CD14-positive monocyte (primary cell): ENCODE data around the gene CCL15. TPM values are rescaled to one million over a fixed set of nuclear protein-coding genes. Genes with fewer than 3 reads are reported as not detected.

Source experiments
- DNase-seq, 3 donors: peaks; one replicate each; pipeline ENCODE4 v3.0.0-alpha.2; 2011 to 2022
- H2AFZ ChIP-seq: 2 replicates; pipeline ENCODE4 v1.6.0; 2012; ENCODE audit warnings: mild to moderate bottlenecking, low read depth, low read length, inconsistent platforms; ENCODE audit not compliant: insufficient read depth, poor library complexity, severe bottlenecking
- H3K27ac ChIP-seq, 2 donors: 1 replicate in 1 of 2; 2 replicates in 1 of 2; pipeline ENCODE4 v1.5.1; 2012 to 2013; ENCODE audit warnings: low read length in 2 of 2, control low read depth in 1 of 2, inconsistent platforms in 1 of 2, low read depth in 1 of 2, mild to moderate bottlenecking in 1 of 2
- H3K27me3 ChIP-seq, 2 donors: one replicate each; pipeline versions ENCODE4 v1.6.0 to v1.6.1; 2011 to 2013; ENCODE audit warnings: low read length in 2 of 2; ENCODE audit not compliant: control insufficient read depth in 2 of 2, insufficient read depth in 2 of 2
- H3K36me3 ChIP-seq, 2 donors: replicated peaks in 1 of 2; 1 replicate in 1 of 2; 2 replicates in 1 of 2; pipeline versions ENCODE4 v1.5.1 to v1.6.1; 2012 to 2013; ENCODE audit warnings: low read length in 2 of 2, control low read depth in 1 of 2, inconsistent platforms in 1 of 2, mild to moderate bottlenecking in 1 of 2; ENCODE audit not compliant: insufficient read depth in 2 of 2, control insufficient read depth in 1 of 2
- H3K4me1 ChIP-seq, 2 donors: 1 replicate in 1 of 2; 2 replicates in 1 of 2; pipeline versions ENCODE4 v1.5.1 to v1.6.1; 2012 to 2013; ENCODE audit warnings: low read length in 2 of 2, control low read depth in 1 of 2, inconsistent platforms in 1 of 2, mild to moderate bottlenecking in 1 of 2, moderate library complexity in 1 of 2; ENCODE audit not compliant: insufficient read depth in 2 of 2, control insufficient read depth in 1 of 2
- H3K4me2 ChIP-seq: replicated peaks from 2 replicates; pipeline ENCODE3; 2012; ENCODE audit warnings: low read length, moderate library complexity, mild to moderate bottlenecking; ENCODE audit not compliant: poor library complexity, severe bottlenecking; ENCODE audit errors: extremely low read depth
- H3K4me3 ChIP-seq, 3 experiments: fragments of 200-600 bp in 1 of 3; sonication (generic) in 1 of 3; replicated peaks in 1 of 3; 1 replicate in 2 of 3; 2 replicates in 1 of 3; pipeline ENCODE4 v1.5.1; 2011 to 2013; ENCODE audit warnings: low read length in 3 of 3, mild to moderate bottlenecking in 3 of 3, control low read depth in 2 of 3, low read depth in 2 of 3, inconsistent platforms in 1 of 3, moderate library complexity in 1 of 3
- H3K79me2 ChIP-seq: 2 replicates; pipeline ENCODE4 v1.6.0; 2012; ENCODE audit warnings: mild to moderate bottlenecking, control low read depth, inconsistent platforms, low read length, moderate library complexity; ENCODE audit not compliant: insufficient read depth
- H3K9ac ChIP-seq: 2 replicates; pipeline ENCODE4 v1.6.0; 2017; ENCODE audit warnings: low read length, mild to moderate bottlenecking; ENCODE audit not compliant: insufficient read depth, poor library complexity, severe bottlenecking
- H3K9me3 ChIP-seq, 2 donors: replicated peaks in 1 of 2; 1 replicate in 1 of 2; 2 replicates in 1 of 2; pipeline versions ENCODE4 v1.5.1 to v1.6.1; 2012 to 2013; ENCODE audit warnings: low read length in 2 of 2, control low read depth in 1 of 2; ENCODE audit not compliant: control insufficient read depth in 1 of 2, insufficient read depth in 1 of 2
- H4K20me1 ChIP-seq: 2 replicates; pipeline ENCODE4 v1.6.0; 2012; ENCODE audit warnings: mild to moderate bottlenecking, low read length, control low read depth, moderate library complexity; ENCODE audit not compliant: insufficient read depth
- H3K27ac Mint-ChIP-seq, 7 donors: one replicate each; pipeline ENCODE4 v1.8.0; 2020; ENCODE audit warnings: mild to moderate bottlenecking in 7 of 7, mixed read lengths in 7 of 7, moderate library complexity in 6 of 7, inconsistent platforms in 2 of 7
- H3K27me3 Mint-ChIP-seq, 3 donors: one replicate each; pipeline ENCODE4 v1.8.0; 2021 to 2022; ENCODE audit warnings: low read depth in 3 of 3, mild to moderate bottlenecking in 3 of 3, mixed read lengths in 3 of 3, moderate library complexity in 3 of 3, inconsistent platforms in 1 of 3
- H3K36me3 Mint-ChIP-seq, 2 donors: one replicate each; pipeline ENCODE4 v1.8.0; 2020; ENCODE audit warnings: mixed read lengths in 2 of 2, inconsistent platforms in 1 of 2, mild to moderate bottlenecking in 1 of 2
- H3K4me1 Mint-ChIP-seq: one replicate; pipeline ENCODE4 v1.8.0; 2020; ENCODE audit warnings: mild to moderate bottlenecking, mixed read lengths
- H3K4me3 Mint-ChIP-seq, 2 donors: one replicate each; pipeline ENCODE4 v1.8.0; 2020; ENCODE audit warnings: mild to moderate bottlenecking in 2 of 2, mixed read lengths in 2 of 2, moderate library complexity in 1 of 2
- H3K9me3 Mint-ChIP-seq, 7 donors: one replicate each; pipeline ENCODE4 v1.8.0; 2020 to 2022; ENCODE audit warnings: mixed read lengths in 7 of 7, mild to moderate bottlenecking in 6 of 7, moderate library complexity in 6 of 7, inconsistent platforms in 2 of 7
- WGBS: methylation state at CpG from one replicate; pipeline ENCODE4 v1.1.5; 2013; ENCODE audit warnings: missing lambda C conversion rate; ENCODE audit not compliant: insufficient coverage; 5-methylcytosine and 5-hydroxymethylcytosine counted together
- intact Hi-C, 2 donors: fragments of 100-400 bp; cut with micrococcal nuclease; formaldehyde crosslinking; loops; one replicate each; pipeline versions ENCODE4 v1.15.0 to v1.15.1; 2023
- polyA minus RNA-seq: library from RNA; depleted of rRNA, polyadenylated mRNA; stranded (reverse); fragments of >200 nt; gene quantifications from 2 replicates; pipeline ENCODE4 v1.2.3, GENCODE V29; 2012
- polyA plus RNA-seq, 3 donors: library from polyadenylated mRNA; depleted of rRNA in 1 of 3; unstranded in 2 of 3; stranded (reverse) in 1 of 3; fragments of 300-500 nt in 2 of 3; fragments of >200 nt in 1 of 3; fragmentation: Illumina TruSeq in 2 of 3; gene quantifications; 1 replicate in 2 of 3; 2 replicates in 1 of 3; pipeline ENCODE4 v1.2.3, GENCODE V29; 2012 to 2021
- total RNA-seq, 12 experiments: library from RNA in 1 of 12; stranded (reverse) in 1 of 12; fragments of 120-200 nt in 1 of 12; gene quantifications; one replicate each; pipeline ENCODE4 v1.2.4 and lab custom pipeline; 2013 to 2026; ENCODE audit warnings: mixed read lengths in 6 of 12, inconsistent platforms in 1 of 12
- TF ChIP-seq, protein P1 (sequence below): fragments of 200-600 bp; IDR thresholded peaks from one replicate; pipeline ENCODE4 v1.8.0; 2022; ENCODE audit warnings: antibody characterized with exemption, mild to moderate bottlenecking

CCL15 gene
- not detected for total RNA-seq (2013)
- polyA plus RNA-seq = not detected
- polyA minus RNA-seq = not detected in 2 replicates
- 0 to 0.58 (median 0) reads per million in 11 experiments for total RNA-seq (lab: John Stamatoyannopoulos, UW)

DNA sequence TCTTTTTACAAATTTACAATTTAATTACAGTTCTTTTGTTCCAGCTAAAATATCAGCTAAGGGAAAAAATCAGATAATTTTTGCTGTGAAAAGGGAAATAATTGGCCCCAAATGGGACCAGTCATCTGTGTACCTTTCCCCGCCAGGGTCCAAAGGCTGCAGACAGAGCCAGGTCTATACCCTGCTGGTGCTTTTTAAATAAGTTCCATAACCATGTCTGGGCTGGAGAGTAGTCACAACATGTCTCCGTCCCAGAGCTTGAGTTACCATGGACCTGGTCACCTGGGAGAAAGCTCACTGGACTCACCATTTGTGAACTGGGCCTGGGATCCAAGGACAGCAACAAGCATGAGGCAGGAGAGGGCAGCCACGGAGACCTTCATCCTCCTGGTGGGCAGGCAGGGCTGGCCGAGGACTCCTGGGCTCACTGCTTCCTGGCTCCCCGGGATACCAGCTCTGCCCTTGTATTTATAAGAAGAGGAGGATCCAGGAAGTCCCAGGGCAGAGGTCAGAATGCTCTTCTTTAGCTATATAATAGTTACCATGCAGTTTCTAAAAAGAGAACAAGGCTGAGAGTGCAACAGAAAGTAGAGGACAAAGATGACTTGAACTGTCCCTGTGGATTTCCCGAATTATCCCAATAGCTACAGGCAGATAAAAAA lies at the start of gene CCL15:
Gene CCL15 (minus strand): TSS at position 444 of the 662 bp plus-strand sequence. CDS start 61 bp downstream, at position 383.
- intact Hi-C loops = no loop called here
- no peak within 1 kb of the TSS for H2AFZ ChIP-seq
- Mint-ChIP-seq H3K27me3 (peaks cover 0 to 3% (median 2%) of the 10 kb centered on the region in 3 donors), H3K4me3 (no peak within 1 kb of the TSS), H3K9me3 (no peaks in the 10 kb centered on the region), H3K27ac (no peak within 1 kb of the TSS), H3K4me1 (peaks cover 11% of the 10 kb centered on the region), H3K36me3 (no peaks in the 10 kb centered on the region)
- H3K79me2 ChIP-seq = no peaks in the 10 kb centered on the region
- H3K9ac ChIP-seq = no peak within 1 kb of the TSS
- no peaks in the 10 kb centered on the region for H4K20me1 ChIP-seq
- no peak within 1 kb of the TSS for H3K27ac ChIP-seq
- no peak for DNase-seq
- 100% methylated on average over 2 of the region's 6 CpGs for WGBS
- no peaks in the 10 kb centered on the region for H3K4me1 ChIP-seq
- no peak within 1 kb of the TSS for H3K4me3 ChIP-seq
- H3K4me2 ChIP-seq = no peak within 1 kb of the TSS
- no peaks in the 10 kb centered on the region for H3K27me3 ChIP-seq
- TF ChIP-seq, protein P1, sequence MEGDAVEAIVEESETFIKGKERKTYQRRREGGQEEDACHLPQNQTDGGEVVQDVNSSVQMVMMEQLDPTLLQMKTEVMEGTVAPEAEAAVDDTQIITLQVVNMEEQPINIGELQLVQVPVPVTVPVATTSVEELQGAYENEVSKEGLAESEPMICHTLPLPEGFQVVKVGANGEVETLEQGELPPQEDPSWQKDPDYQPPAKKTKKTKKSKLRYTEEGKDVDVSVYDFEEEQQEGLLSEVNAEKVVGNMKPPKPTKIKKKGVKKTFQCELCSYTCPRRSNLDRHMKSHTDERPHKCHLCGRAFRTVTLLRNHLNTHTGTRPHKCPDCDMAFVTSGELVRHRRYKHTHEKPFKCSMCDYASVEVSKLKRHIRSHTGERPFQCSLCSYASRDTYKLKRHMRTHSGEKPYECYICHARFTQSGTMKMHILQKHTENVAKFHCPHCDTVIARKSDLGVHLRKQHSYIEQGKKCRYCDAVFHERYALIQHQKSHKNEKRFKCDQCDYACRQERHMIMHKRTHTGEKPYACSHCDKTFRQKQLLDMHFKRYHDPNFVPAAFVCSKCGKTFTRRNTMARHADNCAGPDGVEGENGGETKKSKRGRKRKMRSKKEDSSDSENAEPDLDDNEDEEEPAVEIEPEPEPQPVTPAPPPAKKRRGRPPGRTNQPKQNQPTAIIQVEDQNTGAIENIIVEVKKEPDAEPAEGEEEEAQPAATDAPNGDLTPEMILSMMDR = no peak
- H3K36me3 ChIP-seq = no peaks in the 10 kb centered on the region
- H3K9me3 ChIP-seq = no peaks in the 10 kb centered on the region

GRCh38 chr17:36049643-36050042 lies 48.3 kb upstream of the CCL15 start:
- H2AFZ ChIP-seq = no peak overlapping the region
- Mint-ChIP-seq H3K27me3 (peaks cover 0 to 8% (median 3%) of the 10 kb centered on the region in 3 donors), H3K27ac (no peak overlapping the region), H3K9me3 (peaks cover 24 to 48% (median 38%) of the 10 kb centered on the region in 7 donors), H3K36me3 (no peaks in the 10 kb centered on the region), H3K4me1 (no peaks in the 10 kb centered on the region), H3K4me3 (no peak overlapping the region)
- H3K79me2 ChIP-seq = no peaks in the 10 kb centered on the region
- no peak overlapping the region for H3K27ac ChIP-seq
- no CpG with 5 or more reads among the region's 2 CpGs for WGBS
- no peaks in the 10 kb centered on the region for H3K27me3 ChIP-seq
- H3K4me3 ChIP-seq = no peak overlapping the region
- H3K4me2 ChIP-seq = no peak overlapping the region
- H3K9ac ChIP-seq = no peak overlapping the region
- H4K20me1 ChIP-seq = no peaks in the 10 kb centered on the region
- TF ChIP-seq, protein P1 = no peak
- DNase-seq = no peak
- H3K9me3 ChIP-seq = peaks cover 13 to 20% of the 10 kb centered on the region in 2 donors
- H3K4me1 ChIP-seq = no peaks in the 10 kb centered on the region
- intact Hi-C loops = no loop called here
- H3K36me3 ChIP-seq = no peaks in the 10 kb centered on the region
